Uterus (tissue), 4 donors: Measurements from ENCODE around the gene MTCP1. TPM values are rescaled to one million over a fixed set of nuclear protein-coding genes. Genes with fewer than 3 reads are reported as not detected.

Experiments
- DNase-seq, 2 donors: peaks; one replicate each; pipeline ENCODE4 v3.0.0-alpha.2; 2019 to 2020
- H3K27ac ChIP-seq, 2 donors: fragments of 200-600 bp; sonication (generic); 1 replicate in 1 of 2; 2 replicates in 1 of 2; pipeline ENCODE4 v1.5.1; 2016 to 2018
- H3K27me3 ChIP-seq, 2 donors: fragments of 200-600 bp; sonication (generic); one replicate each; pipeline ENCODE4 v1.5.1; 2018 to 2019; ENCODE audit warnings: control low read depth in 1 of 2
- H3K36me3 ChIP-seq, 2 donors: fragments of 200-600 bp; sonication (generic); one replicate each; pipeline ENCODE4 v1.5.1; 2019; ENCODE audit warnings: control low read depth in 1 of 2
- H3K4me1 ChIP-seq, 2 donors: fragments of 200-600 bp; sonication (generic); one replicate each; pipeline ENCODE4 v1.5.1; 2018 to 2019; ENCODE audit warnings: control low read depth in 1 of 2
- H3K4me3 ChIP-seq, 2 donors: fragments of 200-600 bp; sonication (generic); 1 replicate in 1 of 2; 2 replicates in 1 of 2; pipeline ENCODE4 v1.5.1; 2018 to 2019; ENCODE audit warnings: mild to moderate bottlenecking in 1 of 2
- H3K9me3 ChIP-seq, 2 donors: fragments of 200-600 bp; sonication (generic); one replicate each; pipeline ENCODE4 v1.5.1; 2019; ENCODE audit warnings: control low read depth in 1 of 2
- POLR2A ChIP-seq, 2 donors: fragments of 450-650 bp; IDR thresholded peaks; one replicate each; pipeline ENCODE4 v1.6.1; 2016; ENCODE audit warnings: antibody characterized with exemption in 2 of 2, mild to moderate bottlenecking in 1 of 2, moderate library complexity in 1 of 2
- intact Hi-C: fragments of 100-400 bp; cut with DNase I; formaldehyde crosslinking; loops from one replicate; pipeline ENCODE4 v1.15.1; 2023; ENCODE audit warnings: low total_unique reads
- total RNA-seq, 4 donors: library from RNA; depleted of rRNA in 3 of 4; stranded (reverse); fragments of >200 nt in 3 of 4; gene quantifications; one replicate each; pipeline versions ENCODE4 v1.1.0 to v1.2.4, GENCODE V29; 2014 to 2023
- TF ChIP-seq, protein P1 (sequence below), 4 experiments: fragments of 200-600 bp in 2 of 4; fragments of 450-650 bp in 2 of 4; sonication (generic) in 2 of 4; IDR thresholded peaks; one replicate each; pipeline ENCODE4 v1.5.1; 2016 to 2019; ENCODE audit warnings: antibody characterized with exemption in 4 of 4, mild to moderate bottlenecking in 2 of 4, moderate library complexity in 1 of 4
- donor health status: DM: yes; HTN: yes; CAD: no.

Gene MTCP1
- total RNA-seq, 4 donors from 2014 or later = 0.41 to 28.3 (median 6.4) TPM; not detected in 1

DNA sequence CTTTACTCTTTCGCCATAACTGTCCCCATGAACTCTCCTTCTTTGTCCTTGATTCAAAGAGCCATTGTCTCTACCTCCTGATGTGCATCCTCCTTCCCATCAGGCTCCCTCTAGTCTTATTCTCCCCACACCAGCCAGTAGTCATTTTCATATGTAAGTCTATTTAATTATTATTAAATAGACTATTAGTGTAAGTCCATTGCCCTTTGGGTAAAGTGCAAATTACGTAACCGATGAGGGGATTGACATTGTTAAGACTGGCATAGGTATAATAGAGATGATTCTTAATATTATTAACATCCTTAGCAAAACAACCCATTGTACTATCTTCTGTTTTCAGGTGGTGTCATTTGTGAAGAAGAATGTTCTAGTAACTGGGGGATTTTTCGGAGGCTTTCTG, 16.7 kb downstream of the MTCP1 start:
- Histone ChIP-seq H3K4me1 (no peaks in the 10 kb centered on the region), H3K27ac (no peak overlapping the region), H3K36me3 (no peaks in the 10 kb centered on the region), H3K9me3 (no peaks in the 10 kb centered on the region), H3K4me3 (no peak overlapping the region), H3K27me3 (no peaks in the 10 kb centered on the region)
- no peak for DNase-seq
- intact Hi-C loops = no loop called here
- TF ChIP-seq, protein P1, sequence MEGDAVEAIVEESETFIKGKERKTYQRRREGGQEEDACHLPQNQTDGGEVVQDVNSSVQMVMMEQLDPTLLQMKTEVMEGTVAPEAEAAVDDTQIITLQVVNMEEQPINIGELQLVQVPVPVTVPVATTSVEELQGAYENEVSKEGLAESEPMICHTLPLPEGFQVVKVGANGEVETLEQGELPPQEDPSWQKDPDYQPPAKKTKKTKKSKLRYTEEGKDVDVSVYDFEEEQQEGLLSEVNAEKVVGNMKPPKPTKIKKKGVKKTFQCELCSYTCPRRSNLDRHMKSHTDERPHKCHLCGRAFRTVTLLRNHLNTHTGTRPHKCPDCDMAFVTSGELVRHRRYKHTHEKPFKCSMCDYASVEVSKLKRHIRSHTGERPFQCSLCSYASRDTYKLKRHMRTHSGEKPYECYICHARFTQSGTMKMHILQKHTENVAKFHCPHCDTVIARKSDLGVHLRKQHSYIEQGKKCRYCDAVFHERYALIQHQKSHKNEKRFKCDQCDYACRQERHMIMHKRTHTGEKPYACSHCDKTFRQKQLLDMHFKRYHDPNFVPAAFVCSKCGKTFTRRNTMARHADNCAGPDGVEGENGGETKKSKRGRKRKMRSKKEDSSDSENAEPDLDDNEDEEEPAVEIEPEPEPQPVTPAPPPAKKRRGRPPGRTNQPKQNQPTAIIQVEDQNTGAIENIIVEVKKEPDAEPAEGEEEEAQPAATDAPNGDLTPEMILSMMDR (IDR thresholded peaks at IDR 0.05) = no peak
- no peak for TF ChIP-seq POLR2A (IDR thresholded peaks at IDR 0.05)

DNA sequence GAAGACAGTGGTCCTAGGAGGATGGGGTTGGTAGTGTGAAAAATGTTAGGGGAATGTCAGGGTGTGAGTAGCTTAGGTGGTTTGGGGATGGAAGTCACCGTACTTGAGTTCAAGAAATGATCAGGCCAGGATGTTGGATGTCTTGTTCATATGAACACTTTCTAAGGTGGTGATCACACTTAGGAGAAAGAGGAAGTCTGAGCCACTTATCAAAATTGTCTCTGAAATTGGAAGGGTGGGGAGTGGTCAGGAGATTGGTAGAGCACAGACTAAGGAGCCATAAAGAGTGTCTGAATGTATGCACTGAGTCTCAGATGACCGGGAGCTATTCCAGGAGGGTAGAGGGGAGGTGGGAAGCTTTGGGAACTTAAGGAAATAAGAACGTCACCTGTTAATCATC, 17.3 kb downstream of the MTCP1 start:
- Histone ChIP-seq H3K4me1 (no peaks in the 10 kb centered on the region), H3K9me3 (no peaks in the 10 kb centered on the region), H3K36me3 (no peaks in the 10 kb centered on the region), H3K27ac (no peak overlapping the region), H3K27me3 (no peaks in the 10 kb centered on the region), H3K4me3 (no peak overlapping the region)
- TF ChIP-seq, protein P1 (IDR thresholded peaks at IDR 0.05) = no peak
- TF ChIP-seq POLR2A (IDR thresholded peaks at IDR 0.05) = no peak
- intact Hi-C loops = no loop called here
- no peak for DNase-seq

DNA sequence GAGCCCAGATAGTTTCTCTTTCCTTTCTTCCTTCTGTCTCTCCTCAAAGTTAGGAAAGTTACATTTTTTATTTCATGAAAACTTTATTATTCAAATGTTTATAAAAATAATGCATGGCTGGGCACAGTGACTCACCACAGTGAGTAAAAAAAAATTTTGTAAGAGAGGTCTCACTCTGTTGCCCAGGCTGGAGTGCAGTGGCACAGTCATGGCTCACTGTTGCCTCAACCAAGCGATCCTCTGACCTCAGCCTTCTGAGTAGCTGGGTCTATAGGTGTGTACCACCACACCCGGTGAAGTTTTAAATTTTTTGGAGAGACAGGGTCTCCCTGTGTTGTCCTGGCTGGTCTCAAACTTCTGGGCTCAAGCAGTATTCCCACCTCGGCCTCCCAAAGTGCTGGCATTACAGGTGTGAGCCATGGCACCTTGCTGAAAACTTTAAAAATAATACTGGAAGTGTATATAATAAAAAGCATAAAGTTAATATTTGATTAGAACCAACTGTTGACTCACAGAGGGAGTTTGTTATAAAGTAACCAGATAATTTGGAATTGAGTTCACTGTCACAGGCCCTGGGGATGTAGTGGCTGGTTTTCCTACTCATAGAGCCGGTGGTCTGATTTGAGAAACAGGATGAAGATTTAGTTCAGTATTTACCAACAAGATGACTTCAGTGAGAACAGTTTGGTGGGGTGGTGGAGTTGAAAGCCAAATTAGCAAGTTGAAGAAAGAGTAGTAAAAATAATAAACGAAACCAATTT, 18.0 kb downstream of the MTCP1 start:
- Histone ChIP-seq H3K27me3 (no peaks in the 10 kb centered on the region), H3K36me3 (no peaks in the 10 kb centered on the region), H3K27ac (no peak overlapping the region), H3K4me3 (no peak overlapping the region), H3K4me1 (no peaks in the 10 kb centered on the region), H3K9me3 (no peaks in the 10 kb centered on the region)
- no peak for TF ChIP-seq POLR2A (IDR thresholded peaks at IDR 0.05)
- TF ChIP-seq, protein P1 (IDR thresholded peaks at IDR 0.05) = no peak
- DNase-seq = no peak
- intact Hi-C loops = no loop called here

DNA sequence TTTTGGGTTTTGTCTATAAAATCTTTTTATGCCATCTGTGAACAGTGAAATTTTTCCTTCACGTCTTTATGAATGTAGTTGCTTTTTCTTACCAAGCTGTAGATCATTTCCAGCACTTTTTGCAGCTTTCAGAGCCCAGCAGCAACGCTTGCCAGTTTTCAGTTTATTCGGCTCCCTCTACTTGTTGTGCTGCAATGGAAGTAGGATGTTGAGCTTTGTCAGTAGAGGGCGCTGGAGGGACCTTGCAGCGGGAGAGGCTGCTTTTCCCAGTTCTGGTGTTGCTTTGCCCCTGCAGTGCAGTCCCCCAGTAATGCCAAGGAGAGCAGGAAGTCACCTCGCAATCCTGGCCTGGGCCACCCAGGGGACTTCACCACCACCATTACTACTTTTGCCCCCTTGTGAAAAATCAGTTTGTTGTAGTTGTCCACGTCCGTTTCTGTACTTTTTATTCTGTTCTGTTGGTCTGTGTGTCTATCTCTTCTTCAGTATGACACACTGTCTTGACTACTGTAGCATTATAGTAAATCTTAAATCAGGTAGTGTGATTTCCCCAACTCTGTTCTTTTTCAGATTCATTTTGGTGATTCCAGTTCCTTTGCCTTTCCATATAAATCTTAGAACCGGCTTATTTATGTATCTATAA, 21.8 kb downstream of the MTCP1 start:
- no peak for TF ChIP-seq POLR2A (IDR thresholded peaks at IDR 0.05)
- TF ChIP-seq, protein P1 (IDR thresholded peaks at IDR 0.05) = peak in 2 of 4 experiments; percentile 23 to 52
- H3K9me3 ChIP-seq = no peaks in the 10 kb centered on the region
- no peaks in the 10 kb centered on the region for H3K27me3 ChIP-seq
- no peaks in the 10 kb centered on the region for H3K4me1 ChIP-seq
- intact Hi-C loops = no loop called here
- no peaks in the 10 kb centered on the region for H3K36me3 ChIP-seq
- H3K27ac ChIP-seq = no peak overlapping the region
- H3K4me3 ChIP-seq = no peak overlapping the region
- DNase-seq = peak in 1 of 2 donors; percentile 52

DNA sequence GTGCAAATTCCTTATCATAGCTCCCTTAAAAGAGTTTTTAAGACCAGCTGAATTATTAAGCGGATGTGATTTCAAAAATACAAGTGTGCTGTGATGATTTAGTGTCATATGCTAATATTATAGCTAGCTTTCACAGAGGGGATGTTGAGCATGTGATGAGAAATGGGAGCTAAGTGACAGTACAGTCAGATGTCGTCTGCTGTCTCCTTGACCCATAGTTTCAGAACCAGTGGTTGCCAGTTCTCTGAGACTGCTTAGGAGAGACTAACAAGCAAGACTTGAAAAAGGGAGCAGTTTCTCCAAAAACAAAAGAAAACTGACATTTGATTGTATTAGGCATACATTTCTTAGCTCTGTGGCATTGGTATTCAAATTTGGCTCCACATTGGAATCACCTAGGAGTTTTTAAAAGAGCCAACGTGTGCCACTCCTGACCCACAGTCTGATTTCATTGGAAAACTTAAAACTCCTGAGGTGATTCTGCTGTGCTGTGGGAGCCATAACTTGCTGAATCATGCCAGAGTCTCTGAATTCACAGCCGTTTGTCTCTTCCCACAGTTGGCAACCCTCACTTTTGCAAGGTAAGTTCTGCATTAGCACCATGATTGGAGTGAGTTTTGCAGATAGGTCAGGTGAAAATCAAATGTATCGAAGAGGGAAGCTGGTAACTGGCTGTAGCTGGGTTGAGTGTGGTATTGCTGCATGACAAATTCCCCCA, 24.0 kb downstream of the MTCP1 start:
- Histone ChIP-seq H3K27ac (no peak overlapping the region), H3K4me3 (no peak overlapping the region), H3K27me3 (no peaks in the 10 kb centered on the region), H3K36me3 (no peaks in the 10 kb centered on the region), H3K9me3 (no peaks in the 10 kb centered on the region), H3K4me1 (no peaks in the 10 kb centered on the region)
- intact Hi-C loops = no loop called here
- TF ChIP-seq, protein P1 (IDR thresholded peaks at IDR 0.05) = no peak
- TF ChIP-seq POLR2A (IDR thresholded peaks at IDR 0.05) = no peak
- no peak for DNase-seq
